ENCODE data around the gene COL27A1. TPM values are rescaled to one million over a fixed set of nuclear protein-coding genes. Genes with fewer than 3 reads are reported as not detected.

The COL27A1 gene
- total and polyA plus RNA-seq, 5 donors = 2.6 to 10.3 (median 8.4) TPM

- intact Hi-C loops (cut with DNase I) = no loop called here
- peaks cover 3% of the 10 kb centered on the region for H3K4me1 ChIP-seq (ENCODE audit: control insufficient read depth, insufficient read depth, low read length)
- peak; percentile 54 to 68 for ATAC-seq
- no peak overlapping the region for H3K4me3 ChIP-seq (ENCODE audit: low read length)
- H3K27ac ChIP-seq (ENCODE audit: low read length) = no peak overlapping the region
- no peaks in the 10 kb centered on the region for H3K9me3 ChIP-seq (ENCODE audit: control insufficient read depth, low read length)
- 21% methylated on average over 13 of the region's 13 CpGs for WGBS
- peak in 2 of 3 donors; percentile 70 to 81 for DNase-seq
- H3K27me3 ChIP-seq (ENCODE audit: control insufficient read depth, insufficient read depth) = no peaks in the 10 kb centered on the region
Observed at GRCh38 chr9:114163517-114163951, 8.2 kb downstream of the COL27A1 start.

DNA sequence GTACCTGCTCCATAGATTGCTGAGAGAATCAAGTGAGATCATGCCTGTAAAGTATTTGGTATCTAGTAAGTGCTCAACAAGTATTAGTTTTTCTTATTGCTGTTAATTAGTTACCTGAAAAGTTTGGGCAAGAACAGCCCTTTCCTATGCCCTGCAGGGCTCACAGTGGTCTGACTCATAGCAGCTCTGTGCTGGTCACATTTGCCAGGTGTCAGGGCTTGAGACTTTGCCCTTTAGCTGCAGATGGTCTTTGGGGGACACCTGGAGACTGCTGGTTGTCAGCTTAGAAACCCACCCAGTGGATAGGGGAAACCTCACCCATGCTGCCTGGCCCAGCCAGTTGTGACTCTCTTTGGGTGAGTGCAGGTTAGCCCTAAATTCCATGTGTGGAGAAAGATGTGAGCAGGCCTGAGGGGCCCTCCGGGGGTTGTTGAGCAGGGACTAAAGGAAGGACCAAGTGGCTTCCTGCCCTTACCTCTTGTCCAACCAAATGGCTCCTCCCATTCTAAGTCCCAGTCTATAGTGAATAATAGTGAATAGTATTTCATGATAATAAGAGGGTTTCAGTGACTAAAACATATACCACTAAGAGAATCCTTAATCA, 9.0 kb downstream of the COL27A1 start:
- Histone ChIP-seq H3K4me3 (ENCODE audit: low read length) (no peak overlapping the region), H3K27me3 (ENCODE audit: control insufficient read depth, insufficient read depth) (no peaks in the 10 kb centered on the region), H3K4me1 (ENCODE audit: control insufficient read depth, insufficient read depth, low read length) (peaks cover 3% of the 10 kb centered on the region), H3K27ac (ENCODE audit: low read length) (no peak overlapping the region), H3K9me3 (ENCODE audit: control insufficient read depth, low read length) (no peaks in the 10 kb centered on the region)
- intact Hi-C loops (cut with DNase I) = no loop called here
- peak in 1 of 3 donors; percentile 11 for DNase-seq
- no peak for ATAC-seq
- 92% methylated on average over 1 of the region's 1 CpG for whole genome bisulfite sequencing

DNA sequence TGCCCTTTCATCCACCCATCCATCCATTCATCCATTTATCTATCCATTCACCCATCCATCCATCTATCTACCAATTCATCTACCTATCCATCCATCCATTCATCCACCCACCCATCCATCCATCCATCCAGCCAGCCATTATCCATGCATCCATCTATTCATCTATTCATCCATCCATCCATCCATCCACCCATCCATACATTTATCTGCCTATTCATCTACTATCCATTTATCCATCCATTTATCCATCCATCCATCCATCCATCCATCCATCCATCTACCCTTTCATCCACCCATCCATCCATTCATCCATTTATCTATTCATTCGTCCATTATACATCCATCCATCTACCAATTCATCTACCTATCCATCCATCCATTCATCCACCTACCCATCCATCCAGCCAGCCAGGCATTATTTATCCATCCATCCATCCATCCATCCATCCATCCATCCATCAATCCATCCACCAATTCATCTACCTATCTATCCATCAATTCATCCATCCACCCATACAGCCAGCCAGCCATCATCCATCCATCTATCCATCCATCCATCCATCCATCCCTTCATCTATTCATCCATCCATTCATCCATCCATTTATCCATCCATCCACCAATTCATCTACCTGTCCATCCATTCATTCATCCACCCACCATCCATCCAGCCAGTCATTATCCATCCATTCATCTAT, 10.2 kb downstream of the COL27A1 start:
- Histone ChIP-seq H3K4me1 (ENCODE audit: control insufficient read depth, insufficient read depth, low read length) (peaks cover 3% of the 10 kb centered on the region), H3K9me3 (ENCODE audit: control insufficient read depth, low read length) (no peaks in the 10 kb centered on the region), H3K27me3 (ENCODE audit: control insufficient read depth, insufficient read depth) (no peaks in the 10 kb centered on the region), H3K27ac (ENCODE audit: low read length) (no peak overlapping the region), H3K4me3 (ENCODE audit: low read length) (no peak overlapping the region)
- 98% methylated on average over 1 of the region's 1 CpG for WGBS
- DNase-seq (no peak), ATAC-seq (no peak)
- intact Hi-C loops (cut with DNase I) = no loop called here

DNA sequence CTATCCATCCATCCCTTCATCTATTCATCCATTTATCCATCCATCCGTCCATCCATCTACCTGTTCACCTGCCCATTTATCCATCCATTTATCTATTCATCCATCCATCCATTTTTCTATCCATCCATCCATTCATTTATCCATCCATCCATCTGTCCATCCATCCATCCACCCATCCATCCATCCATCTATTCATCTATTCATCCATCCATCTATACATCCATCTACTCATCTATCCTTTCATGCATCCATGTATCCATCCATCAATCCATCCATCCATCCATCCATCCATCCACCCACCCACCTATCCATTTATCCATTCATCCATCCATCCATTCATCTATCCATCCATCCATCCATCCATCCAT, 10.8 kb downstream of the COL27A1 start:
- peaks cover 3% of the 10 kb centered on the region for H3K4me1 ChIP-seq (ENCODE audit: control insufficient read depth, insufficient read depth, low read length)
- ATAC-seq (no peak), DNase-seq (no peak)
- no peaks in the 10 kb centered on the region for H3K9me3 ChIP-seq (ENCODE audit: control insufficient read depth, low read length)
- no peak overlapping the region for H3K27ac ChIP-seq (ENCODE audit: low read length)
- no peaks in the 10 kb centered on the region for H3K27me3 ChIP-seq (ENCODE audit: control insufficient read depth, insufficient read depth)
- no peak overlapping the region for H3K4me3 ChIP-seq (ENCODE audit: low read length)
- intact Hi-C loops (cut with DNase I) = no loop called here
- WGBS = 94% methylated on average over 1 of the region's 1 CpG

DNA sequence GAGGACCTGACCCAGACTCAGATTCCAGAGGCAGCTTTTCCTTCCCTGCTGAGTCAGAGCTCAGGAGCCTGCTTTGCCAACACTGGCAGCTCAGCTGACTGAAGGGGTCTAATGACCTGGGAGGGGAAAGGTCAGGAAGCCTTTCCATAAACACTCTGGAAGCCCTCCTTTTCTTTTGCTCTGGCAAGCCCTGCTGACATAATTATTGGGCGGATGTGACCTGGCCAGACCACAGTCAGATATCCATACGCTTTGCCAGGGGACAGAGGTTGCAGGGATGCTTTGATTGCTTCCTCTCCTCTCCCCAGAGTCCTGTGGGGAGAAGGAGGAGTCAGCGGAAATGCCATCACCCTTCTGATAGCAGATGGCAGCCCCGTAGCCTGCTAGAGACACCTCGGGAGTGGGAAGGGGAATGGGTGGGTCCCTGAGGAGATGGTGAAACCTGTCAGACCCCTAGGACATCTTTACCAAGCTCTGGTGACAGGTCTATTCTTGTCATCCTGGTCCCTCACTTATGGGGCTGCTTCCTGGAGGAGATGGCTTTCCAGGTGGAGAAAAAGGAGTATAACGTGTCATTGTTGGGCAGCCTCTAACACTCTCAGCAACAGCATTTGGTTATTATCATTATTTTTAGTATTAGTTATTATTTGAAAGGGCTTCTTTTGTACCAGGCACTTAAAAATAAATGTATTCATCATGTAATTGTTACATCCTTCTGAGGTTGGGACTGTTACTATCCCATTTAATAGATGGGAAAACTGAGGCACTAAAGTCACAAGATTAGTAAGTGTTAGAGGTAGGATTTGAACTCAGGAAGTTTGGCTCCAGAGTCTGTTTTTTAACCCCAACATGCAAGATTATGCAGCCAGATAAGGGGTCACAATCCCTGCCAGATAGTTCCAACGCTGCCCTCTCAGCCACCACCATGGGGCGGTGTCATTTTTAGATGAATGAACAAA, 11.6 kb downstream of the COL27A1 start:
- ATAC-seq (peak in 1 of 2 donors; percentile 10), DNase-seq (peak in 1 of 3 donors; percentile 17)
- intact Hi-C loops (cut with DNase I) = no loop called here
- Histone ChIP-seq H3K9me3 (ENCODE audit: control insufficient read depth, low read length) (no peaks in the 10 kb centered on the region), H3K4me1 (ENCODE audit: control insufficient read depth, insufficient read depth, low read length) (peaks cover 3% of the 10 kb centered on the region), H3K27me3 (ENCODE audit: control insufficient read depth, insufficient read depth) (no peaks in the 10 kb centered on the region), H3K27ac (ENCODE audit: low read length) (no peak overlapping the region), H3K4me3 (ENCODE audit: low read length) (no peak overlapping the region)
- WGBS = 72% methylated on average over 8 of the region's 8 CpGs

DNA sequence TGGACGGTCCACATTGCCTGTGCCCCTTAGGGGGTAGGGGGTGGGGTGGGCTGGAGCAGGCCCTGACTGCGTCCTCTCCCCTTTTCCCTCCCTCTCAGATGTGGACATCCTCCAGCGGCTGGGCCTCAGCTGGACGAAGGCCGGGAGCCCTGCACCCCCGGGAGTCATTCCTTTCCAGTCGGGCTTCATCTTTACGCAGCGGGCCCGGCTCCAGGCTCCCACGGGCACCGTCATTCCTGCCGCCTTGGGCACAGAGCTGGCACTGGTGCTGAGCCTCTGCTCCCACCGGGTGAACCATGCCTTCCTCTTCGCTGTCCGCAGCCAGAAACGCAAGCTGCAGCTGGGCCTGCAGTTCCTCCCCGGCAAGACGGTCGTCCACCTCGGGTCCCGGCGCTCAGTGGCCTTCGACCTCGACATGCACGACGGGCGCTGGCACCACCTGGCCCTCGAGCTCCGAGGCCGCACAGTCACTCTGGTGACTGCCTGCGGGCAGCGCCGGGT, 12.3 kb downstream of the COL27A1 start:
- Histone ChIP-seq H3K4me3 (ENCODE audit: low read length) (no peak overlapping the region), H3K4me1 (ENCODE audit: control insufficient read depth, insufficient read depth, low read length) (no peaks in the 10 kb centered on the region), H3K9me3 (ENCODE audit: control insufficient read depth, low read length) (no peaks in the 10 kb centered on the region), H3K27me3 (ENCODE audit: control insufficient read depth, insufficient read depth) (no peaks in the 10 kb centered on the region), H3K27ac (ENCODE audit: low read length) (no peak overlapping the region)
- intact Hi-C loops (cut with DNase I) = no loop called here
- DNase-seq = peak in 1 of 3 donors; percentile 64
- 82% methylated on average over 34 of the region's 34 CpGs for WGBS
- ATAC-seq = peak in 1 of 2 donors; percentile 4

DNA sequence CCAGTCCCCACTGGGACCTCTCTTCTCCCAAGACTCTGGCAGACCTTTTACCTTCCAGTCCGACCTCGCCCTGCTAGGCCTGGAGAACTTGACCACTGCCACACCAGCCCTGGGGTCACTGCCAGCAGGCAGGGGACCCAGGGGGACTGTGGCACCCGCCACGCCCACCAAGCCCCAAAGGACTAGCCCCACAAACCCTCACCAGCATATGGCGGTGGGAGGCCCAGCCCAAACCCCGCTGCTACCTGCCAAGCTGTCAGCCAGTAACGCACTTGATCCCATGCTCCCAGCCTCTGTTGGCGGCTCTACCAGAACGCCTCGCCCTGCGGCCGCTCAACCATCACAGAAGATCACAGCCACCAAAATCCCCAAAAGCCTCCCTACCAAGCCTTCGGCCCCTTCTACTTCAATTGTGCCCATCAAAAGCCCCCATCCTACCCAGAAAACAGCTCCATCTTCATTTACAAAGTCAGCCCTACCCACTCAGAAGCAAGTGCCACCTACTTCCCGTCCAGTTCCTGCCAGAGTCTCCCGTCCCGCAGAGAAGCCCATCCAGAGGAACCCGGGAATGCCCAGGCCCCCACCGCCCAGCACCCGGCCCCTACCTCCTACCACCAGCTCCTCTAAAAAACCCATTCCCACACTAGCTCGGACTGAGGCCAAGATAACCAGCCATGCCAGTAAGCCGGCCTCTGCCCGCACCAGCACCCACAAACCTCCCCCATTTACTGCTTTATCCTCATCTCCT, 13.1 kb downstream of the COL27A1 start:
- no peak overlapping the region for H3K4me3 ChIP-seq (ENCODE audit: low read length)
- 96% methylated on average over 22 of the region's 22 CpGs for WGBS
- ATAC-seq (no peak), DNase-seq (peak in 1 of 3 donors; percentile 43)
- H3K27ac ChIP-seq (ENCODE audit: low read length) = no peak overlapping the region
- H3K27me3 ChIP-seq (ENCODE audit: control insufficient read depth, insufficient read depth) = no peaks in the 10 kb centered on the region
- no peaks in the 10 kb centered on the region for H3K9me3 ChIP-seq (ENCODE audit: control insufficient read depth, low read length)
- no peaks in the 10 kb centered on the region for H3K4me1 ChIP-seq (ENCODE audit: control insufficient read depth, insufficient read depth, low read length)
- intact Hi-C loops (cut with DNase I) = no loop called here

GRCh38 chr9:114169029-114169951, 14.0 kb downstream of the COL27A1 start:
- H3K27me3 ChIP-seq (ENCODE audit: control insufficient read depth, insufficient read depth) = no peaks in the 10 kb centered on the region
- intact Hi-C loops (cut with DNase I) = no loop called here
- H3K4me1 ChIP-seq (ENCODE audit: control insufficient read depth, insufficient read depth, low read length) = no peaks in the 10 kb centered on the region
- H3K4me3 ChIP-seq (ENCODE audit: low read length) = no peak overlapping the region
- no peak overlapping the region for H3K27ac ChIP-seq (ENCODE audit: low read length)
- 77% methylated on average over 23 of the region's 23 CpGs for WGBS
- peak in 1 of 2 donors; percentile 22 for ATAC-seq
- DNase-seq = peak in 1 of 3 donors; percentile 55
- no peaks in the 10 kb centered on the region for H3K9me3 ChIP-seq (ENCODE audit: control insufficient read depth, low read length)

DNA sequence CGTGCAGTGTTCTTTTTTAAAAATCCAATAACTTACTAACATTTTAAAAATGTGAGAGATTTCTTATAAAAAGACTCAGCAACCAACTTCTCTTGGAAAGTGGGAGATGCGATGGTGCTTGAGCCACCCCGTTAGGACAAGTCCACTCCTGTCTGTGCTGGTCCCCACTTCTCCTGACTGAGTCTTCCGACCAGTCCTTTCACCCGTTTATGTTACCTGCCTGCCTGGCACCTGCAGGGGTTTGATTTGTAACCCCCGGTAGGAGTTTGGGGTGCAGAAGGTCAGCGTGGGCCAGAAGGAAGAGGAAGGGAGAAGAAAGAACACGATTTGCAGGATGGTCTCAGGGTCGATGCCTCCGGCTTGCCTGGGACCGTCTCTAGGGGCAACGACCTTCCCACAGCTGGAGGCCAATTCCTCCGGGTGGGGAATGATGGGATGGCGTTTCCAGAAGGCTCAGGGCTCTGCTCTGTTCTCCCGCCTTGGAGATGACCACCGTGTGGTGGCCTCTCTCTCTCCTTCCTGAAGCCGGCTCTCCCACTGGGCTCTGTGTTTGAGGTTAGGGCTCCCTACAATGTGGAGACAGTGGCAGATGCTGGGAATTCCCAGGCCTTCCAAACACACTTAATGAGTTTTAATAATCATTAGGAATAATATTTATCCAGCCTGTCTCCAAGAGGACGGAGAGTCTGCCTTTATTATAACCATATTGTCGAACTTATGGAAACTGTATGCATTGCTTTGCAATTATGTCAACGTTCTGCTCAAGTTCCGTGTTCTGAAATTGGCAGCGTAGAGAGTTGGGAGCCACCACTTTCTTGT, 14.8 kb downstream of the COL27A1 start:
- 66% methylated on average over 22 of the region's 22 CpGs for WGBS
- H3K27ac ChIP-seq (ENCODE audit: low read length) = no peak overlapping the region
- ATAC-seq (no peak), DNase-seq (no peak)
- intact Hi-C loops (cut with DNase I) = no loop called here
- no peaks in the 10 kb centered on the region for H3K27me3 ChIP-seq (ENCODE audit: control insufficient read depth, insufficient read depth)
- H3K4me3 ChIP-seq (ENCODE audit: low read length) = no peak overlapping the region
- no peaks in the 10 kb centered on the region for H3K9me3 ChIP-seq (ENCODE audit: control insufficient read depth, low read length)
- peaks cover 2% of the 10 kb centered on the region for H3K4me1 ChIP-seq (ENCODE audit: control insufficient read depth, insufficient read depth, low read length)
